Right lobe of liver (tissue), 4 donors: ENCODE data around the gene AMER2.

ENCODE experiments used
- POLR2A ChIP-seq: fragments of 450-650 bp; IDR thresholded peaks from one replicate; pipeline ENCODE4 v1.6.1; 2017; ENCODE audit warnings: antibody characterized with exemption, mild to moderate bottlenecking
- TF ChIP-seq, protein P1 (sequence below), 4 donors: fragments of 200-600 bp in 3 of 4; fragments of 450-650 bp in 1 of 4; IDR thresholded peaks; one replicate each; pipeline versions ENCODE4 v1.5.1 to v1.8.0; 2016 to 2022; ENCODE audit warnings: antibody characterized with exemption in 4 of 4, mild to moderate bottlenecking in 2 of 4
- donor health status: DM: no; HTN: no; CAD: no.
- donor health status: DM: no; HTN: no; CAD: no.
- donor health status: DM: no; HTN: yes; CAD: no.

DNA sequence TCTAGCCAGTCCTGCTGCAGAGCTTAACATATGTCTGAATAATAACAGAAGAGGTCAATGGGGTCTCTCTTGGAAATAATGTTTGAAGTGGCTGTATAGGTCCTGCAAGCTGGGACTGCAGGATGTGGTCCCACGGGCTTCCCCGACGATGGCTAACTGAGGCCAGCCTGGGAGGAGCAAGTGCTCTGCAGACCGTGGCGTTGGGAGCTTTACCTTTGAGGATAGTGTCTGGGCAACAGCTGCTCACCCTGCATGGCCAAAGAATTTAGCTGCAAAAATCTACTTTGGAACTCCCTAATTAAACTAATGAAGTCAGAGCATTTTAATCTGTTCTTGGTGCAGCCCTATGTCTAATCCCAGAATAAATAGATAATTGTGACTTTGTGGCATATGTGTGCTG lies 18.2 kb upstream of the AMER2 start:
- no peak for TF ChIP-seq POLR2A
- TF ChIP-seq, protein P1, sequence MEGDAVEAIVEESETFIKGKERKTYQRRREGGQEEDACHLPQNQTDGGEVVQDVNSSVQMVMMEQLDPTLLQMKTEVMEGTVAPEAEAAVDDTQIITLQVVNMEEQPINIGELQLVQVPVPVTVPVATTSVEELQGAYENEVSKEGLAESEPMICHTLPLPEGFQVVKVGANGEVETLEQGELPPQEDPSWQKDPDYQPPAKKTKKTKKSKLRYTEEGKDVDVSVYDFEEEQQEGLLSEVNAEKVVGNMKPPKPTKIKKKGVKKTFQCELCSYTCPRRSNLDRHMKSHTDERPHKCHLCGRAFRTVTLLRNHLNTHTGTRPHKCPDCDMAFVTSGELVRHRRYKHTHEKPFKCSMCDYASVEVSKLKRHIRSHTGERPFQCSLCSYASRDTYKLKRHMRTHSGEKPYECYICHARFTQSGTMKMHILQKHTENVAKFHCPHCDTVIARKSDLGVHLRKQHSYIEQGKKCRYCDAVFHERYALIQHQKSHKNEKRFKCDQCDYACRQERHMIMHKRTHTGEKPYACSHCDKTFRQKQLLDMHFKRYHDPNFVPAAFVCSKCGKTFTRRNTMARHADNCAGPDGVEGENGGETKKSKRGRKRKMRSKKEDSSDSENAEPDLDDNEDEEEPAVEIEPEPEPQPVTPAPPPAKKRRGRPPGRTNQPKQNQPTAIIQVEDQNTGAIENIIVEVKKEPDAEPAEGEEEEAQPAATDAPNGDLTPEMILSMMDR (IDR thresholded peaks at IDR 0.05): no peak
